Activated CD4-positive, alpha-beta memory T cell treated with anti-CD3 and anti-CD28 coated beads, Interleukin-2, amount 10 ng/mL, durations not matched to agents 7 days and 5 days (primary cell): Measurements from ENCODE around the gene LDB2. TPM values are rescaled to one million over a fixed set of nuclear protein-coding genes. Genes with fewer than 3 reads are reported as not detected.
"Not testable (repeated sequence)": the region's sequence is repeated elsewhere in the genome, so short reads cannot be mapped to it uniquely, and the experiment has no call there.

Experiments
- CTCF ChIA-PET: fragments of 350-600 bp; sonication (Branson Sonifier 250); formaldehyde crosslinking; loops from one replicate; lab custom pipeline; 2021; ENCODE audit warnings: antibody characterized with exemption, inconsistent platforms; lab: Charles Lee
- POLR2A ChIA-PET: fragments of 350-600 bp; sonication (Branson Sonifier 250); formaldehyde crosslinking; loops from one replicate; lab custom pipeline; 2021; ENCODE audit warnings: antibody characterized with exemption; lab: Charles Lee
- DNase-seq: peaks from one replicate; pipeline ENCODE4 v3.0.0-alpha.2; 2020
- H3K27ac Mint-ChIP-seq: one replicate; pipeline ENCODE4 v1.8.0; 2021; ENCODE audit warnings: mild to moderate bottlenecking, mixed read lengths
- H3K27me3 Mint-ChIP-seq: one replicate; pipeline ENCODE4 v1.8.0; 2021; ENCODE audit warnings: mixed read lengths
- H3K36me3 Mint-ChIP-seq: one replicate; pipeline ENCODE4 v1.8.0; 2021; ENCODE audit warnings: low read depth, mixed read lengths
- H3K4me1 Mint-ChIP-seq: one replicate; pipeline ENCODE4 v1.8.0; 2021; ENCODE audit warnings: mixed read lengths
- H3K4me3 Mint-ChIP-seq: one replicate; pipeline ENCODE4 v1.8.0; 2021; ENCODE audit warnings: mild to moderate bottlenecking, mixed read lengths
- H3K9me3 Mint-ChIP-seq: one replicate; pipeline ENCODE4 v1.8.0; 2021; ENCODE audit warnings: mixed read lengths
- total RNA-seq, 2 experiments: library from RNA; stranded (reverse); gene quantifications; one replicate each; pipeline ENCODE4 v1.2.3, GENCODE V29; 2021

LDB2 gene
- total RNA-seq, 2 experiments from 2014 or later = not detected

- Mint-ChIP-seq H3K9me3 (peaks cover 2% of the 10 kb centered on the region), H3K36me3 (no peaks in the 10 kb centered on the region), H3K27ac (no peak overlapping the region), H3K27me3 (no peaks in the 10 kb centered on the region), H3K4me1 (no peaks in the 10 kb centered on the region), H3K4me3 (no peak overlapping the region)
- ChIA-PET POLR2A (no interaction called here), CTCF (no interaction called here)
- DNase-seq = no peak
Measured at GRCh38 chr4:16580514-16580913, 317.9 kb downstream of the LDB2 start.

- ChIA-PET POLR2A (no interaction called here), CTCF (no interaction called here)
- H3K36me3 Mint-ChIP-seq = no peaks in the 10 kb centered on the region
- no peaks in the 10 kb centered on the region for H3K4me1 Mint-ChIP-seq
- H3K27me3 Mint-ChIP-seq = no peaks in the 10 kb centered on the region
- peaks cover 2% of the 10 kb centered on the region for H3K9me3 Mint-ChIP-seq
- no peak overlapping the region for H3K27ac Mint-ChIP-seq
- H3K4me3 Mint-ChIP-seq = no peak overlapping the region
- no peak for DNase-seq
Measured at GRCh38 chr4:16579866-16580265, 318.6 kb downstream of the LDB2 start.

GRCh38 chr4:16577177-16577576 lies 321.3 kb downstream of the LDB2 start:
- ChIA-PET POLR2A (no interaction called here), CTCF (no interaction called here)
- Mint-ChIP-seq H3K9me3 (no peaks in the 10 kb centered on the region), H3K27me3 (no peaks in the 10 kb centered on the region), H3K36me3 (no peaks in the 10 kb centered on the region), H3K27ac (no peak overlapping the region), H3K4me3 (no peak overlapping the region), H3K4me1 (no peaks in the 10 kb centered on the region)
- DNase-seq = no peak

- POLR2A ChIA-PET = no interaction called here
- CTCF ChIA-PET = no interaction called here
- no peaks in the 10 kb centered on the region for H3K9me3 Mint-ChIP-seq
- no peak for DNase-seq
- H3K4me1 Mint-ChIP-seq = no peaks in the 10 kb centered on the region
- H3K36me3 Mint-ChIP-seq = no peaks in the 10 kb centered on the region
- no peaks in the 10 kb centered on the region for H3K27me3 Mint-ChIP-seq
- H3K4me3 Mint-ChIP-seq = no peak overlapping the region
- H3K27ac Mint-ChIP-seq = no peak overlapping the region
Measured at GRCh38 chr4:16574981-16575380, 323.5 kb downstream of the LDB2 start.

- ChIA-PET CTCF (no interaction called here), POLR2A (no interaction called here)
- H3K36me3 Mint-ChIP-seq = no peaks in the 10 kb centered on the region
- H3K4me3 Mint-ChIP-seq = no peak overlapping the region
- no peak overlapping the region for H3K27ac Mint-ChIP-seq
- DNase-seq = no peak
- no peaks in the 10 kb centered on the region for H3K9me3 Mint-ChIP-seq
- H3K4me1 Mint-ChIP-seq = no peaks in the 10 kb centered on the region
- H3K27me3 Mint-ChIP-seq = no peaks in the 10 kb centered on the region
Measured at GRCh38 chr4:16573739-16574138, 324.7 kb downstream of the LDB2 start.

GRCh38 chr4:16573206-16573605 lies 325.2 kb downstream of the LDB2 start:
- Mint-ChIP-seq H3K27me3 (no peaks in the 10 kb centered on the region), H3K4me1 (no peaks in the 10 kb centered on the region), H3K4me3 (no peak overlapping the region), H3K27ac (no peak overlapping the region), H3K9me3 (no peaks in the 10 kb centered on the region), H3K36me3 (no peaks in the 10 kb centered on the region)
- no peak for DNase-seq
- CTCF ChIA-PET = no interaction called here
- POLR2A ChIA-PET = no interaction called here

- no peak overlapping the region for H3K27ac Mint-ChIP-seq
- no peaks in the 10 kb centered on the region for H3K36me3 Mint-ChIP-seq
- H3K4me3 Mint-ChIP-seq = no peak overlapping the region
- DNase-seq = no peak
- no peaks in the 10 kb centered on the region for H3K27me3 Mint-ChIP-seq
- no peaks in the 10 kb centered on the region for H3K4me1 Mint-ChIP-seq
- no peaks in the 10 kb centered on the region for H3K9me3 Mint-ChIP-seq
- ChIA-PET CTCF (no interaction called here), POLR2A (no interaction called here)
Measured at GRCh38 chr4:16572631-16573030, 325.8 kb downstream of the LDB2 start.

GRCh38 chr4:16572161-16572560 lies 326.3 kb downstream of the LDB2 start:
- Mint-ChIP-seq H3K4me1 (no peaks in the 10 kb centered on the region), H3K36me3 (no peaks in the 10 kb centered on the region), H3K9me3 (no peaks in the 10 kb centered on the region), H3K4me3 (no peak overlapping the region), H3K27me3 (no peaks in the 10 kb centered on the region), H3K27ac (no peak overlapping the region)
- CTCF ChIA-PET = no interaction called here
- DNase-seq = no peak
- POLR2A ChIA-PET = no interaction called here

GRCh38 chr4:16569790-16570189 lies 328.7 kb downstream of the LDB2 start:
- ChIA-PET POLR2A (no interaction called here), CTCF (no interaction called here)
- Mint-ChIP-seq H3K27ac (no peak overlapping the region), H3K9me3 (no peaks in the 10 kb centered on the region), H3K27me3 (no peaks in the 10 kb centered on the region), H3K4me1 (no peaks in the 10 kb centered on the region), H3K4me3 (no peak overlapping the region), H3K36me3 (no peaks in the 10 kb centered on the region)
- DNase-seq = no peak

GRCh38 chr4:16557316-16557715 lies 341.1 kb downstream of the LDB2 start:
- H3K36me3 Mint-ChIP-seq, H3K9me3 Mint-ChIP-seq, H3K27me3 Mint-ChIP-seq, H3K4me3 Mint-ChIP-seq, H3K4me1 Mint-ChIP-seq, CTCF ChIA-PET, DNase-seq, H3K27ac Mint-ChIP-seq, POLR2A ChIA-PET: not testable (repeated sequence)

- H3K27me3 Mint-ChIP-seq = no peaks in the 10 kb centered on the region
- POLR2A ChIA-PET = no interaction called here
- peaks cover 2% of the 10 kb centered on the region for H3K9me3 Mint-ChIP-seq
- H3K4me1 Mint-ChIP-seq = no peaks in the 10 kb centered on the region
- H3K36me3 Mint-ChIP-seq = no peaks in the 10 kb centered on the region
- H3K27ac Mint-ChIP-seq = no peak overlapping the region
- CTCF ChIA-PET = no interaction called here
- DNase-seq = no peak
- H3K4me3 Mint-ChIP-seq = no peak overlapping the region
Measured at GRCh38 chr4:16555156-16555555, 343.3 kb downstream of the LDB2 start.

- H3K4me1 Mint-ChIP-seq = no peaks in the 10 kb centered on the region
- ChIA-PET CTCF (no interaction called here), POLR2A (no interaction called here)
- H3K27ac Mint-ChIP-seq = no peak overlapping the region
- no peak for DNase-seq
- no peak overlapping the region for H3K4me3 Mint-ChIP-seq
- no peaks in the 10 kb centered on the region for H3K36me3 Mint-ChIP-seq
- H3K27me3 Mint-ChIP-seq = no peaks in the 10 kb centered on the region
- H3K9me3 Mint-ChIP-seq = no peaks in the 10 kb centered on the region
Measured at GRCh38 chr4:16550531-16550930, 347.9 kb downstream of the LDB2 start.

GRCh38 chr4:16545656-16546055 lies 352.8 kb downstream of the LDB2 start:
- peaks cover 3% of the 10 kb centered on the region for H3K9me3 Mint-ChIP-seq
- H3K4me1 Mint-ChIP-seq = no peaks in the 10 kb centered on the region
- H3K27ac Mint-ChIP-seq = no peak overlapping the region
- DNase-seq = no peak
- no peaks in the 10 kb centered on the region for H3K36me3 Mint-ChIP-seq
- CTCF ChIA-PET = no interaction called here
- no peaks in the 10 kb centered on the region for H3K27me3 Mint-ChIP-seq
- no peak overlapping the region for H3K4me3 Mint-ChIP-seq
- POLR2A ChIA-PET = no interaction called here

- Mint-ChIP-seq H3K9me3 (peaks cover 3% of the 10 kb centered on the region), H3K4me1 (no peaks in the 10 kb centered on the region), H3K27ac (no peak overlapping the region), H3K4me3 (no peak overlapping the region), H3K36me3 (no peaks in the 10 kb centered on the region), H3K27me3 (no peaks in the 10 kb centered on the region)
- ChIA-PET POLR2A (no interaction called here), CTCF (no interaction called here)
- DNase-seq = no peak
Measured at GRCh38 chr4:16544869-16545268, 353.6 kb downstream of the LDB2 start.

- ChIA-PET CTCF (no interaction called here), POLR2A (no interaction called here)
- no peak overlapping the region for H3K27ac Mint-ChIP-seq
- H3K27me3 Mint-ChIP-seq = no peaks in the 10 kb centered on the region
- DNase-seq = no peak
- H3K4me3 Mint-ChIP-seq = no peak overlapping the region
- H3K36me3 Mint-ChIP-seq = no peaks in the 10 kb centered on the region
- H3K9me3 Mint-ChIP-seq = peaks cover 3% of the 10 kb centered on the region
- no peaks in the 10 kb centered on the region for H3K4me1 Mint-ChIP-seq
Measured at GRCh38 chr4:16544251-16544721, 354.2 kb downstream of the LDB2 start.
